CD4-positive, alpha-beta T cell treated with Interleukin-4 for 1 hour (primary cell): ENCODE data around the gene SMNDC1.
A peak's percentile ranks its signal among the peaks of the same experiment; 100 is the strongest.

Experiments used
- DNase-seq, 2 donors: peaks; one replicate each; pipeline ENCODE4 v3.0.0-alpha.2; 2020 to 2022

The SMNDC1 gene

GRCh38 chr10:110326351-110327032, 21.8 kb upstream of the SMNDC1 start:
- no peak for DNase-seq

- no peak for DNase-seq
Observed at GRCh38 chr10:110324805-110325280, 20.1 kb upstream of the SMNDC1 start.

DNA sequence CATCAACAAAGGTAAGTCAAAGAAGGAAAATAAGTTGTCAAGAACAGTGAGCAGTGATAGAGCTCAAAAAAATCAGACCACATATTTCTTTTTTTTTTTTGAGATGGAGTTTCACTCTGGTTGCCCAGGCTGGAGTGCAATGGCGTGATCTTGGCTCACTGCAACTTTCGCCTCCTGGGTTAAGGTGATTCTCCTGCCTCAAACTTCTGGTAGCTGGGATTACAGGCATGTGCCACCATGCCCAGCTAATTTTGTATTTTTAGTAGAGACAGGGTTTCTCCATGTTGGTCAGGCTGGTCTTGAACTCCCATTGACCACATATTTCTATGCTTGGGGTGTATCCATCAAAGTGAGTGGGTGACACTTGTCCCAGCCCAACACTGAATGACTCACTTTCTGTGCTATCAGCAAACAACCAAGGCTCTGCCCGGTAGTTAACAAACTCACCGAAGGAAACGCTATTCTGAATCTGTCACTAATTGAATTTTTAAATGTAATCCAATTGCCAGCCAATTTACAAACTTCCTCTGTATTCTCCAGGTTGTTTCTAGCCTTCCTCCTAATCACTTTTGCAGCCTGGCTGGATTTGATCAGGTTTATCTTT, 19.6 kb upstream of the SMNDC1 start:
- no peak for DNase-seq

- DNase-seq = no peak
Observed at GRCh38 chr10:110323503-110323902, 18.8 kb upstream of the SMNDC1 start.

- no peak for DNase-seq
Observed at GRCh38 chr10:110321869-110322620, 17.3 kb upstream of the SMNDC1 start.

DNA sequence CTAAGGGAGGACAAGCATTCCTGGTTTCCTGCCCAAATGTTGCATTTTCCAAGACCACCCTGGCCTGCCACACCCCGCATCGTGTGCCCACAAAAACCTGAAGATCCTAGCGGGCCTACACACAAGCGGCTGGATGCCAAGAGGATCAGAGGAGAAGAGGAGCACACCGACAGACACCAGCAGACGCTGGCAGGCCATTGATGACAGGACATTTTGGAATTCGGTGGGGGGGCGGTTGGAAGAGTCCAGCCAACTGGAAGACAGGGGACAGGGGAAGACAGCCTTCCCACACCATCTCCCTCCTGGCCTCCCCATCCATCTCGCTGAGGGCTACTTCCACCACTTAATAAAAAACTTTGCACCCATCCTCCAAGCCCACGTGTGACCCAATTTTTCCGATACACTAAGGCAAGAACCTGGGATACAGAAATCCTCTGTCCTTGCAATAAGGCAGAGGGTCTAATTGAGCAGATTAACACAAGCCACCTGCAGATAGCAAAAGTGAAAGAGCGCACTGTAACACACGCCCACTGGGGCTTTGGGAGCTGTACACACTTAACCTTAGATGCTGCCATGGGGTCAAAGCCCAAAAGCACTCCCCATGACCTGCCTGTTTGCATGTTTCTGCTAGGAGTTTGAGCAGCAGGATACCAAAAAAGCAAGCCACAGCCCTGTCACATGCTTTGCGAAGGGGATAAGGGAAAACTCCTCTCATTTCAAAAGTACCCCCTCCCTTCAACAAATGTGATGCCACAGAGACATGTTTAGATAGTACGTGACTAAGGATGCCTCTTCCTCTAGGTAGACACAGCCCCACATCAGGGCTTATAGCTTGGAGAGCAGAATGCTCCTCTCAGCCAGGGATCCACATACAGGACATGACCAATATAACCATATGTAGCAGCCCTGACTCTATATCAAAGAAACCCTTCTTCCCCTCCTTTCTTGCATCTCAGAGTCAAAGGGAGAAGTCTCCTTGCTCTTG, 13.4 kb upstream of the SMNDC1 start:
- no peak for DNase-seq

- DNase-seq = no peak
Observed at GRCh38 chr10:110313674-110314073, 9.0 kb upstream of the SMNDC1 start.

GRCh38 chr10:110312206-110312605, 7.5 kb upstream of the SMNDC1 start:
- DNase-seq = no peak

- DNase-seq = peak; percentile 23 to 68
Observed at GRCh38 chr10:110311357-110311949, 6.7 kb upstream of the SMNDC1 start.

DNA sequence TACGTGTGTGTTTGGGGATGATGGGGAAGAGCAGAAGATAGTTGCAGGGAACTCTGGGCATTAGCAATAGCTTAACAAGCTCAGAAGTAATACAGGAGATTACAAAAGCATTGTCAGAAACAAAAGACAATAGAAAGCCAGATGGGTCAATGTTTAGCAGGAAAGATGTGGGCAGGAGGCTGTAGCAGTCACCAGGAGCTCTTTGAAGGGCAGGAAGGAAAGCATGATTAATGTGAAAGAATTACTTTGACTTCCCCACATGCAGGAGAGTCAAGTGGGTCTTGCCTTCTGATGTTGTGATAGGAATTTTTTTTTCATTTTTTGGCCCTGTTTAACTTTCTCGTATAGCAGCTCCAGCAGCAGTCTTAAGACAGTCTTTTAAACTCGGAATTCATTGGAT, 6.0 kb upstream of the SMNDC1 start:
- DNase-seq = no peak

DNA sequence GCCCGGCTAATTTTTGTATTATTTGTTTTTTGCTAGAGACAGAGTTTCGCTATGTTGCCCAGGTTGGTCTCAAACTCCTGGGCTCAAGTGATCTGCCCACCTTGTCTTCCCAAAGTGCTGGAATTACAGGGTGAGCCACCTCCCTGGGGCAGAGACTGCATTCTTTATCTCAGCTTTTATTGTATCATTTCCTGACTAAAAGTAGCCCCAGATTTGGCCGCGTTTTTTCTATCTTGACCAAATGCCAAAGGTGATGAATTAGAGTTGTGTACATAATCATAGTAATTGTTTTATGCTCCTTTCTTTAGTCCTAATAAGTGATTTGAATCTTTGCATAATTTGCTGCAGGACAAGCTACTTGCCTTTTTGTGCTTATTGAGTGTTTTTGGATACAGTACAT, 3.1 kb upstream of the SMNDC1 start:
- no peak for DNase-seq

DNA sequence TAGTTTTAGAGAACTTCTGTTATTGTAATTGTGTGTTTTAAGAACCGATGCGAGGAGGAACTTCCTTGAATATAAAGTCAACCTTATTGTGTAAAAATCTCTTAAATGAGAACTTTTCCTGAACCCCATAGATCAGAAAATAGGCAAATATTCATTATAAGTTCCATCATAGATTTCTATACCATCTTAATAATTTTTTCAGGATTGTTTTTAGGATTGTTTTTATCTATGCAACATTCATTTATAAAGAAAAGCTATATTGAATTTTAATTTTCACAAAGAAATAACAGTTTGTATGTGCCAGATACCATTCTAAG, 1.7 kb upstream of the SMNDC1 start:
- DNase-seq = no peak

- peak; percentile 78 to 86 for DNase-seq
Observed at GRCh38 chr10:110305767-110306451, 1.2 kb upstream of the SMNDC1 start.

DNA sequence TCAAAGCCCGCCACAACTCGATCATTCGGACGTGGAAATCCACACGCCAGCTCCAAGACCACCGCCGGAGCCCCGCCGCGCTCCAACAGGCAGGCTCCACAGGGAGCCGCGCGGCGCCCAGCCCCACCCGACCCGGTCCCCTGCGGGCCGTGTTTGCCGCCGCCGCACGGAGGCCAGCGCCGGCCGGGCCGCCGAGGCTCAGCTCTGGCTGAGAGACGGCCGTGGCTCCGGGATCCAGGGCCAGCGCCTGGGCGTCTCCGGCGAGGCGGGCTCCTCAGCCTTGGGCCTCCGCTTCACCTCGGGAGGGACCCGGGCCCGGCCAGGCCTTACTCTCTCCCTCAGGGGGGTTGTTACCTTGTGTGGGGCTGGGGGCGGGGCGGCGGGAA, 333 bp downstream of the SMNDC1 start:
- no peak for DNase-seq

DNA sequence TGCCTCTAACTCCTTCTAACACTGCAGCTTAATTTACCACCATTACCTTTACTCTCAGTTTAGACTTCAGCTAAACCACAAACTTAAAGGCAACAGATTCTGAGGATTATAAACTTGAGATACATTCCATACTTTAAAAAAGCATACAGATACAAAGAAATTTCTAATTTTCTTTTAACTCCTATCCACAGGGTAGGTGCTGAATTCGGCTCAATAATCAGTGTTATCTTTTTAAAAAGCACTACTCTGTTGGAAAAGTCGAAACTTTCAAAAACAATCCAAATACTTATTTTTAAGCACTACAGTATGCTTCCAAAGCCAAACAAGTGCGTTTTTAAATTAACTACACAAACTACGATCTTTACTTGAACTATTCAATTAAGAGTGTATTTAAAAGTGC, 1.0 kb downstream of the SMNDC1 start:
- no peak for DNase-seq

DNA sequence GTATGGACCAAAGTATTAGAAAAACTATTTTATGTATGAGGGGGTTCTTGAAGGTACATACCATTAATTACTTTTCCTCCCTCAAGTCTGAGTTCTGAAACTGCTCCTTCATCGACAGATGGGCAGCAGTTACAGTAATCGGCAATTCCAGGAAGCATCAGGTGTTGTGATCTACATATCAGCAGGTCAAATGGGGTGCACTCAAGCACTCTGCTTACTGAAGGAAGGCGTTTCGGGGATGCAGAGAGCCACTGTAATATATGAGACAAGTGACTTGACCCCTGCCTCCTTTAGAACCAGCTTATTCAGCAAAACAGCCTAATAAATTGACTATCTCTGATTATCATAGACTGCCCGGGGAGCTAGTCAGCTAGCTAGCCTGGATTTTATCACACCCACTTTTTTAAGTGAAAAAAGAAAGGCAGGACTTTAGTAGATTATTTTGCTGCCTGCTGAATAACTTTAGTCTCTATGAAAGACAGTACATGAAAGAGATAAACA, 4.2 kb downstream of the SMNDC1 start:
- no peak for DNase-seq

DNA sequence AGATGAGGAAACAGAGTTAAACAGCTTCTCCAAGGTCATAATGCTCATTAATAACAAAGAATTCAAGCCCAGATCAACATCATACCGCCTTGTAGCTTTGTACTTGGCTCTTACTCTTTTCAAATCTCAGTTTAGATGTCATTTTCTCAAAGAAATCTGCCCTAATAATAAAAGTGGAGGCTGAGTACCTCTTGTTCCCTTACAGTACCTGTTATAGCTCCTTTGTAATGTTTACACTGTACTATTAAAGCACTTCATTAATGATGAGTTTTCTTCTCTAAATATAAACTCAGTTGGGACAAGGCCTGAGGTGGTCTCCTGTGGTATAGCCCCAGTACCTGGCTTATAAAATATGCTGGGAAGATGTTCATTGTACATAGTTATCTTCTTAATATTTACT, 7.8 kb downstream of the SMNDC1 start:
- no peak for DNase-seq

DNA sequence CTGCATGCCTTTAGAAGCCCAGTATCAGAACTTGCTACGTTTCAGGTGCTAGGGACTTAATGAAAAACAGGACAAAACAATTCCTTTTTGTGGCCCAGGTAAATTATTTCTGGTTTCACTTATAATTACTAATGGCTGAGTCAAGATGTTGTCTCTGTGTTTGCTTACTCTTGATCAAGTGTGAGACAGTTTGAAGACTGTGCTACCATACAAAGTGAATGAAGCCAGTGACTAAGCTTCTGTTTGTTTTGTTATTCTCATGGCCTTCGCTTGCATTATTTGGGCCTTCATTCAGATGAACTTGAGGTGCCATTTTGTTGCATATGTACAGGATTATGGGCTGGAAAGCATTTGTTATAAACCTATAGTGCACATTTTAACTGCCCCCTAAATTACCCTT, 17.9 kb downstream of the SMNDC1 start:
- no peak for DNase-seq

DNA sequence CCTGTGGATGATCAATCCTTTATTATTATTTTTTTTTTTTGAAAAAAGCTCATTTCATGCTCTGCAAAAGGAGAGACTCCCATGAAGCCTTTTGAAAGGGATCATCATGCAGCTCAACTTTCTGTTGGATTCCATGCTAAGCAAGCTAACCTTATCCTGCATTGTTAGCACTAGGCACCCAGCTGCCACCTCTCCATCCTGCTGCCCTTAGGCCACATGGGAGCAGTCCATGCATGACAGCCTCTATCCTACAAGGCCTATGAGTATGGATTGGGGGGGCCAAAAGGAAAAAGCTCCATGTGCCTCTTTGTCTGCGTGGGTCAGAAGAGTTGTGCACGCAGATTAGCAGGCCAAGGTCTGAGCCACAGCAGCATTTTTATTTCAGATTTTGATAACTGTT, 19.2 kb downstream of the SMNDC1 start:
- no peak for DNase-seq

DNA sequence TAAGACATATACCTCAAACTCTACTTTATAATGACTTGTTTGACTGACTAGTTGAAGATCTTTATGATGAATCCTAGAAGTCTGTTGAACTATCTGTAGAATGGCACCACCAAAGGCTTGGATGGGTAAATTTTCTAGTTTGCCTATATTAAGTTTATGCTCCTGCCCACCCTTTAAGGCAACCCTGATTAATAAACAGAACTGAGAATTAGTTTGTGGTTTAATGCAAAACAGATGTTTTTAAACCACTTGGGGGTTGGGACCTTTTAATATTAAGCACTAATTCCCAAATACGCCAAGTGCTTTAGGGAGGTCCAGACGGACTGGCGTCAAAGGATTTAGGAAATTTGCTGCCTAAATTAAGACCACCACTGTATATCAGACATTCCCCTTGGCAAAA, 20.5 kb downstream of the SMNDC1 start:
- DNase-seq = no peak

DNA sequence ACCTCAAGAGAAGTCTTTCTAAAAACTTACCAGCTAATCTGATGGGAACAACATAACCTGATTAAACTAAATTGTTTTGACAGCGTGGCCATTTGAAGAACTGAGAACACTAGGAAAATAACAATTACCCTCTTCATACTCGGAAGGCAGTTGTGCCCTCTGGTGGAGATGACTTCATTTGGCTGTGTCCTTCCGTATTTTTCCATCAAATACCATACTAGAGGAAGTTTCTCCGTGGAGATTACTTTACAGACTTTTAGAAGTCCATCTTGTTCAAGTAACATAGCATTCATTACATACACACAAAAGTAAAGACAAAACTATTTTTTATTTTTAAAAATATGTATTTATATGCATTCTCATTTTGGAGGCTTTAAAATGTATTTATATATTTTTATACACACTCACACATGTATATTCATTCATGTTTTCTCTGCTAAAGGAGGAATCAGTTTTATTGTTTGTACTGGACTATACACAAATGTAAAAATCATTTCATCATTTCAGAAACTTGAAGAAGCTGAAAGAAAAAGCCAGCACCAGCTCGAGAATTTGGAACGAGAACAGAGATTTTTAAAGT, 25.2 kb downstream of the SMNDC1 start:
- peak; percentile 56 to 67 for DNase-seq
